Activated CD4-positive, alpha-beta T cell treated with anti-CD3 and anti-CD28 coated beads for 48 hours (primary cell): ENCODE data around the gene FRRS1L.
A peak's percentile ranks its signal among the peaks of the same experiment; 100 is the strongest.

Experiments
- DNase-seq: peaks from one replicate; pipeline ENCODE4 v3.0.0-alpha.2; 2020

Gene FRRS1L

DNA sequence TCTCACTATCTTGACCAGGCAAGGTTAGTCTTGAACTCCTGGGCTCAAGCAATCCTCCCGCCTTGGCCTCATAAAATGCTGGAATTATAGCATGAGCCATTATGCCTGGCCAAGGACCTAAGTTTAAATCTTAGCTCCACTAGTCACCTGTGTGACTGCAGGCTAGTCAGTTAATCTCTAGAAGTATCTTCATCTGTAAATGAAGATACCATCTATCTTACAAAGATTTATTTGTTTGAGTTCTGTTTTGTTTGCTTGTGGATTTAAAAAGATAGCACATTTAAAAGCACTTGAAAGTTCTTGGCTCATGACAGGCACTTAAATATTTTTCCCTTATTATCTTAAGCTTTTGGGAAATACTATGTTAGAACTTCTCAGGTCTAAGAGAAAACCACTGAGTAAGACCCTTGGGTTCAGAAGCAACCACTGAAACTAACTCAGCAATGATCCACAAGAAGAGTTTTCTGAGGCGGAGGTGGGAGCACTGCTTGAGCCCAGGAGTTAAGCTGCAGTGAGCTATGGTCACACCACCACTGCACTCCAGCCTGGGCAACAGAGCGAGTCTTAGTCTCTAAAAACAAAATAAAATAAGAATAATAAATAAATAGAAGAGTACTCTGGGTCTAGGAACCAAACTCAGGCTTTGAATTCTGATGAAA lies 66.4 kb downstream of the FRRS1L start:
- peak; percentile 16 for DNase-seq

DNA sequence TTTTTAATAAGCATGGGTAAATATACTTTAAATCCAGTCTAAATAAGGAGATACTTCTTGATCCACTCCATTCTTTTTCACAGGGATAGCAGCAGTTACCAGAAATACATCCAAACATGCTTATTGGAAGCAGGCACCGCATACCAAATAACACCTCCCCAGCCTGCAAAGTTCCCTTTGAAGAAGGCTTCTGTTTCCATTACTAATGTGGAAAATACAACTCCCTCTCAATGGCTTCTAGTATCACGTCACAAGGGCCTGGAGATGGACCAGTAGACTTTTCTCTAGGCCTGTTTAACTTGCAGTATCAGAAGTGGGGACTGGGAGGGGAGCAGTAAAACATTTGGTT lies 68.1 kb downstream of the FRRS1L start:
- peak; percentile 13 for DNase-seq

DNA sequence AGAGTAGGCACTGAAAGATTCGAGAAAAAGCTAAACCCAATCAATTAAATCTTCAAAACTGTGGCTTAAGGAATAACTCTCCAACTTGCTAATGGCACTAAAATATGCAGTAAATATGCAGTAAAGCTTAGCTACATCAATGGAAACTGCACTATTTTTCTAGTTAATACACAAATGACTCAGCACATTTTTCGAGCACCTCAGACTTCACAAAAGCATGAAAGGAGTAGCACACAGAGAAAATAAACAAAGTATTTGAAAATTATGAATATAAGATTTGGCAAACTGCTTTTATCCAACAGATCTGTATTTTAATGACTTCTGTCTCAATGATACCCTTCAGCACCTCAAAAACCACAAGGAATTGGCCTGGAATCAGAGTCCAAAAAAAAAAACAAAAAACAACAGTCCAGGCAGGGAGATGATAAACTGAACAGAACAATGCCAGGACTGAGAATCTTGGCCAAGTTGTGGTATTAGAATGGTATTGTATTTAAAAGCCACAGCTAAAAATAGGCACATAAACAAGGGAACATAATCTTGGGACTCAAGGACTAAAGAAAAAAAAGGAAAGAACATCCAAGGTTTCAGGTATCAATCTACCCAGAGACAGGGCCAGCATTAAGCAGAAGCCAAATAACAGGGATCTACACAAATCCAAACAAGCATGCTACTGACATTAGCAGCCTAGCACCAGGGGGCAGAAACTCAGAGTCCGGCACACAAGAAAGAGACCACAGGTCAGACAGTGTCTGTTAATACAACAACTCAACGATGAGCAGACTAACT lies 68.7 kb downstream of the FRRS1L start:
- no peak for DNase-seq

DNA sequence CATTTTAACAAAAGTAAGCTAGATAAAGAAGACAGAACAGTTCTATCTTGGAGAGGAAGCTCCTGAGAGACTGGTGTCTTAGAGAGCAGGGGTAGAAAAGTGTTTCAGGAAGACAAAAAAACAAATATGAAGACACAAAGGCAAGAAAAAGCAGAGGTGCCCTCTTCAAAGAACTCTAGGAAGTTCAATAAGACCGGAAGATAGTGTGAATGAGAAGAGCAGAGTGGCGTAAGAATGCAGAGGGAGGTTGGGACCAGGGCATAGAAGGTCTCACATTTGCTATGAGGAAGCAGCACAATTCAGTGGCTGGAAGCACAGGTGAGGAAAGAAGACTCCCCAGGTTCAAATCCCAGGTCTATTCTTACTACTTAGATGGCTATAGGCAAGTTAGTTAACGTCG lies 69.9 kb downstream of the FRRS1L start:
- no peak for DNase-seq

DNA sequence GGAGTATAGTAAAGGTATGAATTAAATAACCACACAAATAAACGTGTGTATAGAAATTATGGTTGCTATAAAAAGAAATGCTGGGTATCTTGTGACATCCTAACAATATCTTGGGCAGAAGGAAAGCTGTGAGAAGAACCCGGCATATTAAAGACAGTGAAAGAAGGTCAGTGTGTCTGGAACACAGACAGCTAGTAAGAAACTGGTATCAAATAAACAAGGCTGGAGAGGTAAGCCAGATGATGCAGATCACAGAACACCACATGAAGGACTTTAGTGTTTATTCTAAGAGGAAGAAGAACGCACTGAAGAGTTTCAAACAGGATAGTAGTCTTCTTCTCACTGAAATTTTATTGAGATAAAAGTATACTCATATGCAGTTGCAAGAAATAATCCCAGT lies 71.7 kb downstream of the FRRS1L start:
- DNase-seq: no peak

DNA sequence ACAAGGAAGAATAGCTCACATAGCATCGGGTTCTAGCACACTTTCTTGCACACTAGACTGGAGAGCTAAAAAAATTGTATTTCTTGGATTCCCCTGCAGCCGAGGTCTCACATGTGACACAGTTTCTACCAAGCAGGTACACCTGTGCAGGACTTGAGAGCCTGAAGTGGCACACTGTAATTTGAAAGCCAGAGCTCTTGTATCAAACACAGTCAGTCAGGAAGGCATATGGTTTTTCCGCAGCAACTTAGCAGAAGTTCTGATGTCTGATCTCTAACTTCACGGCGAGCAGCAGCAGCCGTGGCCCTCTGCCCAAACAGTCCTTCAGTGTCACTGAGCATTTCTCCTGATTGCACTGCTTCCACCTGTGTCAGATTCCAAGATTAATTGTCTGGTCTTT lies 72.8 kb downstream of the FRRS1L start:
- no peak for DNase-seq

DNA sequence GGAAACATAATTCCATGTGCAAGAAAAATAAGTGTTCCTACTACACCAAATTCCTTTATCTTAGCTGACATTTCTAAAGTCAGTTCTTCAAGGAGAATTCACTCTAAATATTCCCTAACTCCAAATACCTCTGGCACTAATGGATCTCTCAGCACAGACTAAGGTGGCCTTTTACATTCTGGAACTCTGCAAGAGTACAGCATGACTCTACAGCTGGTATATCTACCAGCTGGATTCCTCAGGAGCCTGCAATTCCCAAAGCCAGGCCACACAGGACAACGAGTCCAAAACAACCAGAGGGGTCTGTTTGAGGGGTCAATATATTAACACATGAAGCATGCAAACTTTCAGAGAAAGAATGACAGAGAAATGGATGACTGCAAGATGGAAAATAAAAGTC lies 74.5 kb downstream of the FRRS1L start:
- no peak for DNase-seq

DNA sequence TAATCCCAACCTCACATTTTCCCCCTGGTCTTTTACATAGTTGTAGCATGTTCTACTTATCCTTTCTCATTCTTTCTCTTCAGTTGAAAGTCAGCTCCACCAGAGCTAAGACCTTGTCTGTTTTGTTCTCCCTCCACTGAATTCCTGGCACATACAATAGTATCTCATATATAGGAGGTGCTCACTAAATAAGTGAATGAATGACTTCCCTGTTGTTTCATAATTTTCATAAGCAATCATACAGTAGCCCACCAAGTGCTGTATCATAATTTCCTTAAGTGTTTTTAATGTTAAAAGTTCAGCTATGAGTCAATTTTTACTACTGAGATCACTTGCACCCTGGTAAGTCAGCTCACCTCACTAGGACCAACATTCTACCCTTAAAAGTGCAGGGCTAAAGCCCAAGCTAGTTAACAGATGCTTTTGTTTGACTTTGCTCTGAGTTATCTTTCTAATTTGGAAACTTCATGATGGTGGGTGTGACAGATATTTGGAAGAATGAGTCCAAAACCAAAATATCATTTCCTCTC lies 74.9 kb downstream of the FRRS1L start:
- no peak for DNase-seq

DNA sequence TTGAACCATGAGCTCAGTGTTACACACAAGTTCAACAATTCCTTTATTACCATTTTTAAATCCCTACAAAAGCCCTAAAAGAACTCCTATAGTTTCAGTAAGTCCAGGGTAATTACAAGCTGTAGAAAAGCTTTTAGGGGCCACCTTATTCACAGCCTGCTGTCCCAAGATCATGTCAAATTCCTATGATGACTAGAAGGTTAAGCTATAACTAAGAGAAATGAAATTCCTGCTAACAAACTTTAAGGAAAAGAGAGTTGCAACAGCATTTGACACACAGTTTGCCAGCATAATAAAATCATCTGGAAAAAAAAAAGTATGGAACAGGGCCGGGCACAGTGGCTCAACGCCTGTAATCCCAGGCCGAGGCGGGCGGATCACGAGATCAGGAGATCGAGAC lies 78.8 kb downstream of the FRRS1L start:
- no peak for DNase-seq

DNA sequence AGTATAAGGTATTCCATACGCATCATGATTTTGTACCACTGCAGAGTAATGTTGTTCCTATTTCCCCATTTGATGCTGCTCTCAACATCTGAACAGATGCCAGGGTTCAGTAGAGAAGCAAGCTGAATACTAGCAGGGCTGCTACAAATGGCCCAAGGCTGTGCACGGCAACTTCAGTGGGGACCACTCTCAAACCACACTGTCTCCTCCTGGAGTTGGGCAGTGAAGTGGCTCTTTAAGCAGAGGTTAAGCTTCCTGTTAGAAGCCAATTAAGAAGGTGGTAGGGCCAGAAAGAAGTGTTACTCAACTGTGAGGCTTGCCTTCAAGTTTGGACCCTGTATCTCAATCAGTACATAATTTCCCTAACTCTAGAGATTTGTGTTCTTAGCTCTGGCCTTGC lies 79.3 kb downstream of the FRRS1L start:
- no peak for DNase-seq

DNA sequence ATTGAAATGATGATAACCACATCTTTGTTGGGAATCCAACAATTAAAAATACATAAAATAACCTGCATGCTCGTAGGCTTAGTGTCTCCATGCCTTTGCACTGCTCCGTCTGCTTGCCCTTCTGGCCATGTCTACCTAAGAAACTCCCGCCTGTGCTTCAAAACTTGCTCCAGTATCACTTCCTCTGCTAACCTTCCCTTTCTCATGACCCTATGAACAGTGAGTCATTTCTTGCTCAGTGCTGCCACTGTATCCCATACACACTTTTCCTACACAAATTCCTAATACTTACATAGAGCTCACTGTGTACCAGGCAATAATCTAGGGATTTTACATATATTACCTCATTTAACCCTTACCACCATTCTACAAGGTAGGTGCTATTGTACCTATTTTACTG lies 80.8 kb downstream of the FRRS1L start:
- DNase-seq: no peak

DNA sequence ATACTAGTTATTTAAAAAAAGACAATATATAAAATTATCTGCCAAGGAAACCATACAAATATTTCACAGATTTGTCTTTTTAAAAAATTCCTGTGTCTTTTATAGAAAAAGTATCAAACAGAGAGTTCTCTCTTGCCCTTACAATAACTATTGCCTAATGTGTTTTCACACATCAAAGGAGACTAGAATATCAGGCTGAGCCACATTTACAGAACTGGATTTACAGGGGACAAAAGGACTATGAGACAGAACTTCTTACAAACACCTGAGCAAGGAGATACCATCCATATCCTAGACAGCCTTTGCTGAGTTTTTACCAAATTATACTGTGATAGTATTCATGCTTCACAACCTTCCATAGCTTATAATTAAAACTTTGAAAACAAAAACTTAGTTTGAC lies 81.5 kb downstream of the FRRS1L start:
- no peak for DNase-seq

DNA sequence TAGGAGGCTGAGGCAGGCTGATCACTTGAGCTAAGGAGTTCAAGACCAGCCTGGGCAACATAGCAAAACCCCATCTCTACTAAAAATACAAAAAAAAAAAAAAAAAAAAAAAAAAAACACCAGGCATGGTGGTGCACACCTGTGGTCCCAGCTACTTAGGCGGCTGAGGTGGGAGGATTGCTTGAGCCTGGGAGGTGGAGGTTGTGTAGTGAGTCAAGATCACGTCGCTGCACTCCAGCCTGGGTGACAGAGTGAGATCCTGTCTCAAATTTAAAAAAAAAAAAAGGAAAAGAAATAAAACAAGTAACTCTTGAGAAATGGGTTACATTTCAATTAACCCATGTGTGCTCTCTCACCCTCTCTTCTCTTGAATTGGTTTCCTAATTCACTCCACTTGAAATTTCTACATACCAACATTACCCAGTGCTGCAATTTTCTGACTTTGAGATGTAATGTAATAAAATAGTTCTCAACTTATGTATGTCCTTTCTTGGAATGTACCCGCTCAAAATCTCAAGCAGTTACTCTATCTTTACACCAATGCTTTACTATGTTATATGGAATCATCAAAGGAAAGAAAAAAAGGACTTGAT lies 83.1 kb downstream of the FRRS1L start:
- DNase-seq: no peak

DNA sequence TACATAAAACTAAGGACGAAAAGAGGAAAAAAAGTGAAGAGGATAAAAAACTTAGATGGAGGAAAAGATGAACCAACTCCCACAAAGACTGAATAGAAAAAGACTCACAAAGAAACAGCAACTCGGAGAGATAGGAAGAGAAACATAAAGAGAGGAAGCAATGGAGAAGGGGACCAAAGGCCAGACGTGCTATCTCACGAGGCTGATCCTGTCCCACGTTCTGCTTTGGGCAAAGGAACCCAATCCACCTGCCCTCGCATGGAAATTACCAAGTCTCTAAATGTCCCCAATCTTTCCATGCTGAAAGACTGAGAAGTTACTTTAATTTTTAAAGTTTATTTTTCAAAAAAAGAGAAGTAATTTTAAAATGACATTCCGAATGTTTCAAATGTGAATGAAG lies 83.9 kb downstream of the FRRS1L start:
- no peak for DNase-seq

DNA sequence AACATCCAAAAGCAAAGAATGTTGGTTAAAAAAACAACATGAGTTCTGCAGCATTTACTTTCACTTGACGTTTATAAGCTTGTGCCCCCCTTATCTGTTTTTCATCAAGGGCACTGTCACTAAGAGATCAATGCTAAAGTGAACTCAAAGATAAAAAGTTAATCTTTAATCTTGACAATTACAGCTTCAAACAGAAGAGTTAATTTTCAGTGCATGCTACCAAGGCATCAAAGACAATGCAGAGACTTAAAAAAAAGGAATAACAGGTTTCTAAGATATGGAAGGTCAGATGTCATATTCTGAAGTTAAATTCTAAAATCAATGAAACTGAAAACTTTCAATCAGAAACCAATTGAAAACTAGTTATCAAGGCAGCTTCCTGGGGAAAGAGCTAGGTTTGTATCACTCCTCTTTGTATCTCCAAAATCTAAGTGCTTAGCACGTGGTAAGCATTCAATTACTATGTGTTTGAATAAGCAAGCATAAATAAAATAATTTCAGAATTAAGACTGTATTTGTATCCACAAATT lies 84.9 kb downstream of the FRRS1L start:
- no peak for DNase-seq
